ENCODE data around the gene TSPEAR. TPM values are rescaled to one million over a fixed set of nuclear protein-coding genes. Genes with fewer than 3 reads are reported as not detected.
"Not testable (repeated sequence)": the region's sequence is repeated elsewhere in the genome, so short reads cannot be mapped to it uniquely, and the experiment has no call there.

The TSPEAR gene
- total RNA-seq, 1 experiment from 2014 or later: 0.32 TPM

GRCh38 chr21:44581158-44581557 is 130.2 kb downstream of the TSPEAR start:
- Mint-ChIP-seq H3K36me3 (ENCODE audit: insufficient read depth, unreplicated experiment) (peaks cover 5% of the 10 kb centered on the region), H3K4me1 (ENCODE audit: low read depth, unreplicated experiment) (no peaks in the 10 kb centered on the region), H3K4me3 (ENCODE audit: unreplicated experiment) (no peak overlapping the region), H3K27me3 (ENCODE audit: insufficient read depth, unreplicated experiment) (peaks cover 6% of the 10 kb centered on the region), H3K9me3 (ENCODE audit: unreplicated experiment) (peaks cover 54% of the 10 kb centered on the region), H3K27ac (ENCODE audit: unreplicated experiment) (no peak overlapping the region)
- Histone ChIP-seq H3K4me3 (ENCODE audit: low read depth, low read length) (no peak overlapping the region), H3K9me3 (peaks cover 18% of the 10 kb centered on the region), H3K4me1 (no peaks in the 10 kb centered on the region), H3K36me3 (ENCODE audit: control insufficient read depth, insufficient read depth, low read length) (no peaks in the 10 kb centered on the region), H3K27me3 (replicated peaks; ENCODE audit: control insufficient read depth, insufficient read depth, low read length) (no peaks in the 10 kb centered on the region)
- DNase-seq: no peak
- ChIA-PET CTCF (no interaction called here), POLR2A (no interaction called here)
- no peak for TF ChIP-seq CTCF (IDR thresholded peaks at IDR 0.05; ENCODE audit: insufficient read depth in 1 of 2, low read depth in 1 of 2, low read length in 1 of 2, severe bottlenecking in 1 of 2, unreplicated experiment in 1 of 2)
- intact Hi-C loops (cut with micrococcal nuclease; ENCODE audit: unreplicated experiment): no loop called here
- no TSS peak for BruUV-seq (replicated peaks)

- H3K4me1 ChIP-seq; H3K36me3 ChIP-seq (ENCODE audit: control insufficient read depth, insufficient read depth, low read length); H3K27me3 Mint-ChIP-seq (ENCODE audit: insufficient read depth, unreplicated experiment); BruUV-seq (replicated peaks); H3K36me3 Mint-ChIP-seq (ENCODE audit: insufficient read depth, unreplicated experiment); H3K27ac Mint-ChIP-seq (ENCODE audit: unreplicated experiment); CTCF ChIA-PET; H3K4me3 ChIP-seq (ENCODE audit: low read depth, low read length); intact Hi-C loops (cut with micrococcal nuclease; ENCODE audit: unreplicated experiment); H3K27me3 ChIP-seq (replicated peaks; ENCODE audit: control insufficient read depth, insufficient read depth, low read length); H3K4me1 Mint-ChIP-seq (ENCODE audit: low read depth, unreplicated experiment); H3K4me3 Mint-ChIP-seq (ENCODE audit: unreplicated experiment); DNase-seq; POLR2A ChIA-PET: not testable (repeated sequence)
- H3K9me3 Mint-ChIP-seq (ENCODE audit: unreplicated experiment): peaks cover 54% of the 10 kb centered on the region
- peaks cover 18% of the 10 kb centered on the region for H3K9me3 ChIP-seq
These were observed 131.0 kb downstream of the TSPEAR start, which contains the start of gene KRTAP10-5 for GRCh38 chr21:44580231-44580821. Gene KRTAP10-5 (minus strand): TSS chr21:44580604. CDS start chr21:44580578, 26 bp downstream.

GRCh38 chr21:44579833-44580144 is 131.6 kb downstream of the TSPEAR start:
- intact Hi-C loops (cut with micrococcal nuclease; ENCODE audit: unreplicated experiment): no loop called here
- Mint-ChIP-seq H3K4me1 (ENCODE audit: low read depth, unreplicated experiment) (peaks cover 4% of the 10 kb centered on the region), H3K4me3 (ENCODE audit: unreplicated experiment) (no peak overlapping the region), H3K27me3 (ENCODE audit: insufficient read depth, unreplicated experiment) (no peaks in the 10 kb centered on the region), H3K36me3 (ENCODE audit: insufficient read depth, unreplicated experiment) (peaks cover 5% of the 10 kb centered on the region), H3K27ac (ENCODE audit: unreplicated experiment) (no peak overlapping the region), H3K9me3 (ENCODE audit: unreplicated experiment) (peaks cover 54% of the 10 kb centered on the region)
- Histone ChIP-seq H3K4me3 (ENCODE audit: low read depth, low read length) (no peak overlapping the region), H3K4me1 (no peaks in the 10 kb centered on the region), H3K36me3 (ENCODE audit: control insufficient read depth, insufficient read depth, low read length) (no peaks in the 10 kb centered on the region), H3K9me3 (peaks cover 18% of the 10 kb centered on the region), H3K27me3 (replicated peaks; ENCODE audit: control insufficient read depth, insufficient read depth, low read length) (no peaks in the 10 kb centered on the region)
- ChIA-PET POLR2A (no interaction called here), CTCF (no interaction called here)
- no peak for TF ChIP-seq CTCF (IDR thresholded peaks at IDR 0.05; ENCODE audit: insufficient read depth in 1 of 2, low read depth in 1 of 2, low read length in 1 of 2, severe bottlenecking in 1 of 2, unreplicated experiment in 1 of 2)
- no peak for DNase-seq
- BruUV-seq (replicated peaks): no TSS peak

All from Caco-2 (cell line).